ENCODE measurements around the gene ACSM2B.
"Not testable (repeated sequence)": the region's sequence is repeated elsewhere in the genome, so short reads cannot be mapped to it uniquely, and the experiment has no call there.

DNA sequence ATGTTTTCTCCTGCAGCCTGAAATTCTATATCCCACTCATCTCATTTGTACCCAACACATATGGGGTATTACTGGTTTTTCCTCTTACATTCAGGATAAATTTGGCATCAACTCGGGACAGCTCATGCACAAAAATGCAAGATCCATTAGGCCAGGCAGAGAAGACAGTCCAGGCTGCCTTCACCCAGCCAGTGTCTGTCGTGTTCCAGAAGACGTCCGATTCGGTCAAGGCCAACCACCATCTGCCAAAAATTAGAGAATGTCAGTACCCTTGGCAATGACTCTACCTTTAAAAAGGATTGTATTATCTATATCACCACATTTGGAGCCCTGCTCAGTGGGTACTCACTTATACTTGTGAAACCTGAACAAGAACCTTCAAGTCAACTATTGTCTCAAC lies 23.3 kb upstream of the ACSM2B start:
- TF ChIP-seq CTCF, POLR2A (IDR thresholded peaks at IDR 0.05): not testable (repeated sequence)

Data from uterus (tissue), 2 donors.